ENCODE data around the gene ELOVL1. TPM values are rescaled to one million over a fixed set of nuclear protein-coding genes. Genes with fewer than 3 reads are reported as not detected.

Gene ELOVL1
- total RNA-seq, 1 experiment from 2014 or later: 103 TPM

- no peak for DNase-seq (ENCODE audit: low spot score)
These were observed 40.1 kb downstream of the ELOVL1 start for GRCh38 chr1:43327549-43328292.

DNA sequence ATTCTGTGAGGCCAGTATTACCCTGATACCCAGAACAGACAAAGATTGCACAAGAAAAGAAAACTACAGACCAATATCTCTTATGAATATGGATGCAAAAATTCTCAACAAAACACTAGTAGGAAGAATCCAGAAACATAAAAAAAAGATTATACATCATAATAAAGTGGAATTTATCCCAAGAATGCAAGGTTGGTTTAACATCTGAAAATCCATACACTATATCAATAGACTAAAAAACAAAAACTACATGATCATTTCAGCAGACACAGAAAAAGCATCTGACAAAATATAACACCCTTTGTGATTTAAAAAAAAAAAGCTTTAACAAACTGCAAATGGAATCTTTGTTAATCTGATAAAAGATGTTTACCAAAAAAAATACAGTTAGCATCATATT is 42.4 kb downstream of the ELOVL1 start:
- DNase-seq (ENCODE audit: low spot score): no peak

- no peak for DNase-seq (ENCODE audit: low spot score)
These were observed 43.0 kb downstream of the ELOVL1 start for GRCh38 chr1:43324810-43325209.

DNA sequence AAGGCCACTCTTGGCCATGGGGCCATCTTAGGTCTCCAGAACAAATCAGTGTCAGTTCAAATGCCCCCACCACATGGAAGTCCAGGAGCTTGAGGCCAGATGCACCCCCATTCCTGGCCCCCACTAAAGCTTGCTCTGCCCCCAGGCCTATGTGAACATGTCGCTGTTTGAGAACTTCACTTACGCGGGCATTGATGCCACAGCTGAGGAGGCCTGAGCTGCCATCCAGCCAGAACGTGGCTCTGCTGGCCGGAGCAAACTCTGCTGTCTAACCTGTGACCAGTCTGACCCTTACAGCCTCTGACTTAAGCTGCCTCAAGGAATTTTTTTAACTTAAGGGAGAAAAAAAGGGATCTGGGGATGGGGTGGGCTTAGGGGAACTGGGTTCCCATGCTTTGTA is 45.3 kb downstream of the ELOVL1 start:
- no peak for DNase-seq (ENCODE audit: low spot score)

DNA sequence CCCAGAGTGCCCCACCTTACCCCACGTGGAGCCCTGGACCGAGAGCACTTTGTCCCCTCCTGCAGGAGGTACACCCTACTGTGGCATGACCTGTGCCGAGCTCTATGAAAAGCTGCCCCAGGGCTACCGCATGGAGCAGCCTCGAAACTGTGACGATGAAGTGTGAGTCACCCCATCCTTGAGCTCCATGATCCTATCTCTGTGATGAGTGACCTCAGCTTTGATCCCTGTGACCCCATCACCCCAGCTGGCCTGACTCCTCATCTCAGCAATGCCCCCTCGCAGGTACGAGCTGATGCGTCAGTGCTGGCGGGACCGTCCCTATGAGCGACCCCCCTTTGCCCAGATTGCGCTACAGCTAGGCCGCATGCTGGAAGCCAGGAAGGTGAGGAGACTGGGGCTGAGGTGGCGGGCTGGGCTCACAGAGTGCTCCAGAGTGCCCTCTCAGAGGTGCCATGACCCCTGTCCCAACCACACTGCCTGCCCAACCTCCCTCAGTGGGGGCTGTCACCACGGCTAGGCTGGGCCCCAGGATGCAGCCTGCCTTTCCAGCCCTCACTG is 46.4 kb downstream of the ELOVL1 start:
- DNase-seq (ENCODE audit: low spot score): no peak

- no peak for DNase-seq (ENCODE audit: low spot score)
These were observed 48.0 kb downstream of the ELOVL1 start for GRCh38 chr1:43319766-43320165.

- no peak for DNase-seq (ENCODE audit: low spot score)
These were observed 48.5 kb downstream of the ELOVL1 start for GRCh38 chr1:43319288-43319687.

GRCh38 chr1:43318831-43319230 is 49.0 kb downstream of the ELOVL1 start:
- DNase-seq (ENCODE audit: low spot score): no peak

GRCh38 chr1:43317817-43318471 is 49.9 kb downstream of the ELOVL1 start:
- no peak for DNase-seq (ENCODE audit: low spot score)

DNA sequence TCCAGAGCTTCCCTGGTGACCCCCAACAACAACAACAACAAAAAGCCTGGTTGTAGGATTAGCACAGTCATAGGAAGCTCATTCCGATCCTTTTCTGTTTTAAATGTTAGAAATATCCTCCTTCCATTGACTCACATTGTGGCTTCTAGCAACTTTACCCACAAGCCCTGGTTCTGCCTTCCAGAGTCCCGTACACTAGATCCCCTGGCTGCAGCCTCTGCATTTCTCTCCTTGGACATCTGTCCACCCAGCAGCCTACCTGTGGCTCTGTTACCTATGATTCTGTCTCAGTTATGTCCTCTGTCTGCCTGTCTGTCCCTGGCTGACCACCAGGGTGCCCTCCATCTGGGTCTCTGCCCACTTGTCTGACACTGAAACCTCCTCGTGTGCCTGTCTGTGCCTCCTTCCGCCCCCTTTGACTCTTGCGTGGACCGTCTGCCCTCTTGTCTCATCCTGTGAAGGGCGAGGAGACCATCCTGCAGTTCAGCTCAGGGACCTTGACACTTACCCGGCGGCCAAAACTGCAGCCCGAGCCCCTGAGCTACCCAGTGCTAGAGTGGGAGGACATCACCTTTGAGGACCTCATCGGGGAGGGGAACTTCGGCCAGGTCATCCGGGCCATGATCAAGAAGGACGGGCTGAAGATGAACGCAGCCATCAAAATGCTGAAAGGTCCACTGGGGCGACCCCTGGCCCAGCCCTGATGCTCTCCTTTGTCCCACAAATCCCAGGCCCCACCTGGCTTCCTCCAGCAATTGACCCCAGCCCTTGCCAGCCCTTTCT is 50.9 kb downstream of the ELOVL1 start:
- no peak for DNase-seq (ENCODE audit: low spot score)

DNA sequence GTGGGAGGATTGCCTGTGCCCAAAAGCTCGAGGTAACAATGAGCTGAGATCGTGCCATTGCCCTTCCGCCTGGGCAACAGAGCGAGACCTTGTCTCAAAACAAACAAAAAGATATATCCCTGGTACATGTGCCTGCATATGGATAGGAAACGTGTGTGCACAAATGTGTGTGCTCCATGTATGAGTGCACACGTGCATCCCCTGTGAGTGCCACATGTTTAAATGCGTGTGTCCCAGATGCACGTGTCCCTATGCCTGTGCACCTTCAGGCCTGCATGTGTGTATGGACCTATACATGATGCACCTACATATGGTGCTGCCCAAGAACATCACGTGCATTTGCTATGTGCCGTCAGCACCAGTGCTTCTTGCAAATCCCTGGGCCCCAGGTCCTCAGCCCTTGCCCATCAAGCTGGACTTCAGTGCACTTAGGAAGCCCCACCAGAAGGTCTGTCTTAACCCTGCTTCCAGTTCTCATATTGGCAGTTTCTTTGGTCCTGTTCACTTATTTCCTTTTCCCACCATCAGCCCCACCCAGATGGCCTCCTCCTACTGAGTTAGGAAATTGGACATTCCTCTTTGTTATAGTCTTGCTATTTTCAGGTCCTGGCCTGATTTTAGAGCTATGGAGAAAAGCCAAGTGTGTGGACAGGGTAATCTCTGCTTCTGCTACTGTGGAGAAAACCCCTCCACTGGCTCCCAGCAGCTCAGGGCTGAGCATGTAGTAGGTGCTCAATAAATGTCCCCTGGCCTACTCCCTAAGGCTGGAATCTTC is 51.7 kb downstream of the ELOVL1 start:
- DNase-seq (ENCODE audit: low spot score): no peak

DNA sequence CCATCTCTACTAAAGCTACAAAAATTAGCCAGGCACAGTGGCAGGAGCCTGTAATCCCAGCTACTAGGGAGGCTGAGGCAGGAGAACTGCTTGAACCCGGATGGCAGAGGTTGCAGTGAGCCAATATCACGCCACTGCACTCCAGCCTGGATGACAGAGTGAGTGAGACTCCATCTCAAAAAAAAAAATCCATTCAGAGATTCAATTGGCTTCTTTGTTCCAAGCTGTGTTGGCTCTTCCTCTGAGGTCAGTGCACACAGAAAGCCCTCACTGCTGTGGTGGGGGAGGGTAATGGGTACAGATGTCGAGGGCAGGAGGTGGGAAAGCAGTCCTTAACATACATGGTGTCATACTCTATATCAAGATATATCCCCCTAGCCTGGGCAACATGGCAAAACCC is 52.3 kb downstream of the ELOVL1 start:
- no peak for DNase-seq (ENCODE audit: low spot score)

DNA sequence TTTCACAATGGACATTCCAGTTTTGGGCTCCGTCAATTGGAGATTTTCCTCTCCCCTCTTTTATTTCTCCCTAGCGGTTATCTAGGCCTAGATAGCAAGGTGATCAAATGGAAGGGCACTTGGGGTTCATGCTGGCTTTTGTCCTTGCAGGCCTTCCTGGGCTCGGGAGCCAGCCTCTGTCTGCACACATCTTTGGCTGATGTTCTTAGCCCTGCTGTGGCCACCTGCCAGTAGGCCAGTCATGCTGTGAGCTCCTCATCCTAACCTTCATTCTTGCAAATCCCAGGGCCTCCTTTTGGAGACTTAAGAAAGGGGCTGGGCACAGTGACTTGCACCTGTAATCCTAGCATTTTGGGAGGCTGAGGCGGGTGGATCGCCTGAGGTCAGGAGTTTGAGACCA is 53.6 kb downstream of the ELOVL1 start:
- DNase-seq (ENCODE audit: low spot score): no peak

DNA sequence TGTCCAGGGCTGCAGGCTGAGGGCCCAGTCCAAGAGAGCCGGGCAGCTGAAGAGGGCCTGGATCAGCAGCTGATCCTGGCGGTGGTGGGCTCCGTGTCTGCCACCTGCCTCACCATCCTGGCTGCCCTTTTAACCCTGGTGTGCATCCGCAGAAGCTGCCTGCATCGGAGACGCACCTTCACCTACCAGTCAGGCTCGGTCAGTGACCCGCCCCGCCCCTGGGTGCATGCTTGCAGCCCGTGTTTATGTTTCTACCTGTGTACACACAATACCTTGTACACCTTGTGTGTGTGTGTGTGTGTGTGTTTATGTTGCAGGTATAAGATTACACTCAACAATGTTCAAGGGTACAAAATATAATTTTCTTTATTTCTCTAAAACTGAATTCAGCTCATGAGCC is 54.0 kb downstream of the ELOVL1 start:
- DNase-seq (ENCODE audit: low spot score): no peak

Other genes starting within 250 kb of the ELOVL1 start
- gene EBNA1BP2, start 195.7 kb downstream of the ELOVL1 start, total RNA-seq (2014; rRNA removed; shearing (Covaris generic)): 167 and 244 TPM in 2 replicates
- gene CFAP57, start 195.7 kb downstream of the ELOVL1 start, total RNA-seq (2014; rRNA removed; shearing (Covaris generic)): 0.12 and 0.98 TPM in 2 replicates
- gene TMEM125, start 98.0 kb downstream of the ELOVL1 start, total RNA-seq (2014; rRNA removed; shearing (Covaris generic)): not detected in 2 replicates
- not detected in 2 replicates for gene C1orf210, start 82.4 kb downstream of the ELOVL1 start, total RNA-seq (2014; rRNA removed; shearing (Covaris generic))
- 0.41 and 3.2 TPM in 2 replicates for gene TIE1, start 67.0 kb downstream of the ELOVL1 start, total RNA-seq (2014; rRNA removed; shearing (Covaris generic))
- gene MPL, start 30.2 kb downstream of the ELOVL1 start, total RNA-seq (2014; rRNA removed; shearing (Covaris generic)): not detected in 2 replicates
- 190 and 245 TPM in 2 replicates for gene CDC20, start 9.0 kb downstream of the ELOVL1 start, total RNA-seq (2014; rRNA removed; shearing (Covaris generic))
- 76.1 and 80.9 TPM in 2 replicates for gene MED8, start 21.8 kb upstream of the ELOVL1 start, total RNA-seq (2014; rRNA removed; shearing (Covaris generic))
- gene SZT2, start 21.9 kb upstream of the ELOVL1 start, total RNA-seq (2014; rRNA removed; shearing (Covaris generic)): 6.6 and 9.7 TPM in 2 replicates
- not detected in 2 replicates for gene HYI, start 85.9 kb upstream of the ELOVL1 start, total RNA-seq (2014; rRNA removed; shearing (Covaris generic))
- gene PTPRF, start 162.9 kb upstream of the ELOVL1 start, total RNA-seq (2014; rRNA removed; shearing (Covaris generic)): 25.2 and 27.4 TPM in 2 replicates